SK-N-SH (cell line): ENCODE results near the gene GAGE1. TPM values are rescaled to one million over a fixed set of nuclear protein-coding genes. Genes with fewer than 3 reads are reported as not detected.

Experiments
- ELF1 ChIP-seq: IDR thresholded peaks from 2 replicates; pipeline ENCODE4 v1.4.0; 2012
- GABPA ChIP-seq: IDR thresholded peaks from 2 replicates; pipeline ENCODE4 v1.4.0; 2012; ENCODE audit warnings: low read depth, mild to moderate bottlenecking
- TAF1 ChIP-seq: IDR thresholded peaks from 2 replicates; pipeline ENCODE4 v1.6.1; 2012; ENCODE audit warnings: low read depth, mild to moderate bottlenecking, low read length, moderate library complexity, borderline replicate concordance
- ZBTB33 ChIP-seq: IDR thresholded peaks from 2 replicates; pipeline ENCODE4 v1.4.0; 2012; ENCODE audit warnings: low read depth, borderline replicate concordance
- polyA plus RNA-seq, 3 experiments: library from polyadenylated mRNA; depleted of rRNA; stranded (reverse); fragments of >200 nt; gene quantifications; 2 replicates each; pipeline ENCODE4 v1.2.3, GENCODE V29; 2012

The GAGE1 gene
- polyA plus RNA-seq, 1 of the 3 experiments (the other 2 are of a cell fraction), result not detected

GRCh38 chrX:49656533-49656932, 57.7 kb downstream of the GAGE1 start (continued):
- TF ChIP-seq ZBTB33 (no peak), ELF1 (no peak), GABPA (no peak), TAF1 (no peak)

Other genes starting within 250 kb of the GAGE1 start
- gene GAGE12C, start 66.8 kb upstream of the GAGE1 start, polyA plus RNA-seq (2012; rRNA removed), result not detected in 2 replicates
- not detected in 2 replicates for gene GAGE12D, start 57.3 kb upstream of the GAGE1 start, polyA plus RNA-seq (2012; rRNA removed)
- gene GAGE12E, start 47.7 kb upstream of the GAGE1 start, polyA plus RNA-seq (2012; rRNA removed), result not detected in 2 replicates
- not detected in 2 replicates for gene GAGE12F, start 38.2 kb upstream of the GAGE1 start, polyA plus RNA-seq (2012; rRNA removed)
- not detected in 2 replicates for gene GAGE12G, start 28.6 kb upstream of the GAGE1 start, polyA plus RNA-seq (2012; rRNA removed)
- not detected in 2 replicates for gene GAGE12H, start 19.1 kb upstream of the GAGE1 start, polyA plus RNA-seq (2012; rRNA removed)
- not detected in 2 replicates for gene GAGE2A, start 9.5 kb upstream of the GAGE1 start, polyA plus RNA-seq (2012; rRNA removed)
- 0.50 and 0.54 TPM in 2 replicates for gene PAGE1, start 97.0 kb downstream of the GAGE1 start, polyA plus RNA-seq (2012; rRNA removed)
- not detected in 2 replicates for gene PAGE4, start 230.3 kb downstream of the GAGE1 start, polyA plus RNA-seq (2012; rRNA removed)